D721Med (cell line): ENCODE measurements around the gene C4orf50.

Experiments used
- DNase-seq: peaks from one replicate; pipeline ENCODE4 v3.0.0; 2011; ENCODE audit warnings: low spot score; ENCODE audit not compliant: insufficient read length
- FAIRE-seq: peaks from 2 replicates; lab custom pipeline; 2011; peaks lifted over from hg19 to GRCh38; lab: Jason Lieb, UNC
- CTCF ChIP-seq: IDR thresholded peaks from 2 replicates; pipeline ENCODE4 v1.5.1; 2012; ENCODE audit warnings: mild to moderate bottlenecking, control low read depth; ENCODE audit not compliant: insufficient read depth; ENCODE audit errors: missing control alignments

Gene C4orf50

GRCh38 chr4:5899396-5899795 is 118.8 kb downstream of the C4orf50 start:
- TF ChIP-seq CTCF, result no peak
- DNase-seq (no peak), FAIRE-seq (no peak)

DNA sequence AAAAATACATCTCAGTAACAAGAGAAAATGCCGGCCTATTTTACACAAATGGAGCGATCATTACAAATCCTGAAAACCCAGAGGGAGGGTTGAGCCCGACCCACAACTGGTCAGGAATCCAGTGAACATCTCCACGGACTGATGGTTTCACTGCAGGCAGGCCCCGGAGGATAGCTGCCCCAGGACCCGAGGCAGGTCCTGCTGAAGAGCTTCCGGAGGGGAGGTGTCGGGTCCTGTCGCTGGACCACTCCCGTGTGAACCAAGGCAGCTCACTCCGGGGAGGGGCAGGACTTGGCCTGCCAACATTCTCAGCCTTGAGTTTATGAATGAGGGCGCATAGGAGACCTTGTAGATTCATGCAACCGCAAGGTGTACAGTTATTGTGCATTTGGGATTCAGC is 120.6 kb downstream of the C4orf50 start:
- TF ChIP-seq CTCF, result no peak
- no peak for FAIRE-seq

DNA sequence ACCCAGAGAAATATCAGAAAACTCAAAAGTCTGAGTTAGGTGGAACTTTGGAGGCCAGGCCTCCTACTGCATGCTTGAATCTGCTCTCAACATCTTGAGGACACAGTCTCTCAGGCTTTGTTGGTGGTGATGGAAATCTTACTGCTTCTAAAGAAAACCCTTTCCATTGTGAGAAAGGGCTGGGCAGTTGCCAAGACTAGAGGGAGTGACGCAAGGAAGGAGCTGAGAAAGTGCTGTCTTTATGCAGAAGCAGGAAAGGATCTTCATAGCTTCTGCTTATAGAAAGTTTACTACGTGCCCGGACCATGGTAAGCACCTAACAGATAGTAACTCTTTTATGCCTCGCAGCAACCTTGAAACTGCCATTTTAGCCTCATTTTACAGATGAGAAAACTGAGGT is 122.9 kb downstream of the C4orf50 start:
- TF ChIP-seq CTCF, result no peak
- FAIRE-seq, result no peak
- DNase-seq, result no peak

More for the DNA sequence above, 120.6 kb downstream of the C4orf50 start:
- DNase-seq, result no peak

GRCh38 chr4:5894266-5894665 is 124.0 kb downstream of the C4orf50 start:
- TF ChIP-seq CTCF, result no peak
- FAIRE-seq, result no peak
- DNase-seq, result peak; percentile 58

DNA sequence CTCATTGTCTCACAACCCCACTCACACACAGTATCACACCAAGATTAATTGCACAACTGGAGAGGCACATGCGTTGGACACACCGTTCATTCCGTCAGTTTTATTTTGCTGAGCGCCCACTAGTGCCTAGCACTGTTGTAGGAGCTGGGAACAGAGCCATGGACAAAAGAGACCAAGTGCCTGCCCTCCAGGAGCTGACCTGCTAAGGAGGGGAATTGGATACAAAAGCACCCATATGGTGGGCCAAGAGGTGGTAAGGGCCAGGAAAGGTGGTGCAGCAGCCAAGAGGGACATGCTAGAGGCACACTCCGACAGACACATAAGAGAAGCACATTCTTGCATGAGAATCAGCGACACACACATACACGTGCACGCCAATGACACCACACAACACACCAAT is 124.6 kb downstream of the C4orf50 start:
- no peak for TF ChIP-seq CTCF
- FAIRE-seq (no peak), DNase-seq (no peak)

DNA sequence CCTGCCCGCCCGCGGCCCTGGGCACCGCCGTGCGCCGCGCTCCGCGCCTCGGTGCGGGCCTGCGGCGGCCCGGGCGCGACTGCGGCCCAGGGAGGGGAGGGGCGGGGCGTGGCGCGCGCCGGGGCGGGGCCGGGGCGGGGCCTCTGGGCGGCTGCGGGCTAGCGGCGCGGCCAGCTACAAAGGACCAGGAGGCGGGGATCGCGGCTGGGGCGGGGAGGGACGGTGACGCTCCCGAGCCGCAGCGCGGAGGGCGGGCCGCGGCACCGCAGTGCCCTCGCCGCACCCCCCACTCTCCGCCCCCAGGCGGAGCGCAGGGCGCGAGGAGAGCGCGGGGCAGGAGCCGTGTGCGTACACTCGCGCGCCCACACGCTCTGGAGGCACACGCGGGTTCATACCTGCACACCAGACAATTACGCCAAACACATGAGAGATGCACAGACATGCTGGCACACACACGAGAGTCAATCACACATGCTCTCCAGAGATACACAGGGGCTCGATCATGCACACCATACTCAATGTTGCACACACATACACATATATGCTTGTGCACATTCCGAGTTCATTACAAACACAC is 125.1 kb downstream of the C4orf50 start, which contains the start of gene CRMP1:
Gene CRMP1 (minus strand): TSS at position 83 of the 577 bp plus-strand sequence. CDS start 117 bp downstream, outside the sequence.
- no peak for TF ChIP-seq CTCF
- FAIRE-seq (no peak), DNase-seq (peak; percentile 93)

DNA sequence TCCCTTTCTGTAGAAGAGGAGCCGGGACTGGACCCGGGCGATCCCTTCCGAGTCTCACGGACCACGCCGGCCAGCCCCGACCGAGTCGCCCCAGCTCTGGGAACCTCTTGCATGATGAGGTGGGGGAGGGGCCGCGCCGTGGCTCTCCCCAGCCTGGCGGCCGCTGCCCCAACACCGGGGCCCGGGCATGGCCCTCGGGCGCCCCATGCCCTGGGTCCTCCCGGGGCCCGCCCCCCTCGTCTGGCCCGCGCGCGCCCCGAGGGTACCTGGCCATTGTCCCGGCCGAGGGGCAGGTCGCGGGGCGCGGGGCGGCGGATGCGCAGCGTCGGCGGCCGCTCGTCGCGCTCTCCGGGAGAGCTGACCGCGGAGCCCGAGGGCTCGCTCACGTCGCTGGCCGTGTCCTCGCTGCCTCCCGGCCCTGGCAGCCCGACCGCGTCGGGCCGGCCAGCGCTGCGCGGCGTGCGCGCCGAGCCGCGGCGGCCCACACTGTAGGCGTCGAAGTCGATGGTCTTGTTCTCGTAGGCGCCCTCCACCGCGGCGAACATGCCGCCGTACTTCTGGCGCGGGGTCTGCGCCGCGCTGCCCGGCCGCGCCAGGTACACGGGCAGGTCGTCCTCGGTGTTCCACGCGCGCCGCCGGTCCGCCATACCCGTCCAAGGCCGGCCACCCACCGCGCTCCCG is 125.8 kb downstream of the C4orf50 start:
- DNase-seq (no peak), FAIRE-seq (no peak)
- no peak for TF ChIP-seq CTCF
